ENCODE measurements around the gene ELAC2. TPM values are rescaled to one million over a fixed set of nuclear protein-coding genes. Genes with fewer than 3 reads are reported as not detected.

Gene ELAC2
- 67.2 and 80.3 TPM in 2 replicates for total RNA-seq

GRCh38 chr17:13017655-13018459 lies at the start of gene ELAC2:
ELAC2 (minus strand) TSS chr17:13018027; CDS start chr17:13017947, 80 bp downstream.

Other genes with a start within 250 kb of the ELAC2 start
- 1.7 and 5.7 TPM in 2 replicates for gene ARHGAP44, start 228.5 kb downstream of the ELAC2 start, total RNA-seq

Measured in smooth muscle cell of the pulmonary artery (primary cell).